HepG2 (cell line): ENCODE results near the gene ACADVL. TPM values are rescaled to one million over a fixed set of nuclear protein-coding genes. Genes with fewer than 3 reads are reported as not detected.
A peak's percentile ranks its signal among the peaks of the same experiment; 100 is the strongest.

Experiments
- ATRX ChIP-seq: sonication (generic); formaldehyde crosslinking; IDR thresholded peaks from 2 replicates; pipeline ENCODE4 v1.4.0; 2020; ENCODE audit warnings: missing genetic modification reagents, borderline replicate concordance
- HDAC1 ChIP-seq: sonication (generic); formaldehyde crosslinking; IDR thresholded peaks from 2 replicates; pipeline ENCODE4 v1.5.1; 2020; ENCODE audit warnings: mild to moderate bottlenecking, missing genetic modification reagents
- IRX3 ChIP-seq: sonication (generic); formaldehyde crosslinking; IDR thresholded peaks from 2 replicates; pipeline ENCODE4 v1.8.1; 2023; ENCODE audit warnings: mild to moderate bottlenecking, low read depth, missing genetic modification reagents, borderline replicate concordance
- MAF1 ChIP-seq: sonication (generic); formaldehyde crosslinking; IDR thresholded peaks from 2 replicates; pipeline ENCODE4 v1.5.0; 2020; ENCODE audit warnings: missing genetic modification reagents, borderline replicate concordance
- MAFK ChIP-seq, 2 experiments: IDR thresholded peaks in 1 of 2; conservative IDR thresholded peaks in 1 of 2; 2 replicates each; pipeline ENCODE4 v1.6.1; 2011; ENCODE audit warnings: improper control_type of control experiment in 2 of 2, low read length in 2 of 2
- SMC3 ChIP-seq: IDR thresholded peaks from 2 replicates; pipeline ENCODE4 v1.6.1; 2011; ENCODE audit warnings: low read length, improper control_type of control experiment
- ZFP41 ChIP-seq: sonication (generic); formaldehyde crosslinking; IDR thresholded peaks from 2 replicates; pipeline ENCODE4 v1.4.0; 2020; ENCODE audit warnings: mild to moderate bottlenecking, missing genetic modification reagents, borderline replicate concordance
- ZNF253 ChIP-seq: sonication (generic); formaldehyde crosslinking; IDR thresholded peaks from 2 replicates; pipeline ENCODE4 v1.8.0; 2022; ENCODE audit warnings: mild to moderate bottlenecking, missing genetic modification reagents, borderline replicate concordance
- ZNF530 ChIP-seq: sonication (generic); formaldehyde crosslinking; IDR thresholded peaks from 2 replicates; pipeline ENCODE4 v1.5.0; 2020; ENCODE audit warnings: low read depth, mild to moderate bottlenecking, missing genetic modification reagents
- ZSCAN25 ChIP-seq: sonication (generic); formaldehyde crosslinking; IDR thresholded peaks from 2 replicates; pipeline ENCODE4 v1.8.0; 2022; ENCODE audit warnings: mild to moderate bottlenecking, missing genetic modification reagents
- polyA plus RNA-seq, 8 experiments: library from polyadenylated mRNA; depleted of rRNA in 3 of 8; stranded (reverse) in 7 of 8; unstranded in 1 of 8; fragments of >200 nt; fragmentation: Illumina TruSeq in 4 of 8; extraction: Trizol in 4 of 8; gene quantifications; 2 replicates each; pipeline versions ENCODE4 v1.2.1 to v1.2.3, GENCODE V29; 2011 to 2016; ENCODE audit warnings: low read depth in 4 of 8, missing spikeins in 1 of 8, mixed read lengths in 1 of 8; ENCODE audit not compliant: insufficient read depth in 1 of 8
- total RNA-seq, 5 experiments: library from RNA; depleted of rRNA; stranded (reverse); fragments of >200 nt; fragmentation: Illumina TruSeq; extraction: Trizol; gene quantifications; 2 replicates each; pipeline ENCODE4 v1.2.3, GENCODE V29; 2016; ENCODE audit warnings: low read depth in 1 of 5
- TF ChIP-seq, protein P1 (sequence below): sonication (generic); formaldehyde crosslinking; IDR thresholded peaks from 2 replicates; pipeline ENCODE4 v1.4.0; 2020; ENCODE audit warnings: missing genetic modification reagents, borderline replicate concordance
- TF ChIP-seq, protein P2 (sequence below): sonication (generic); formaldehyde crosslinking; IDR thresholded peaks from 2 replicates; pipeline ENCODE4 v1.4.0; 2020; ENCODE audit warnings: missing genetic modification reagents
- TF ChIP-seq, protein P3 (sequence below): sonication (generic); formaldehyde crosslinking; IDR thresholded peaks from 2 replicates; pipeline ENCODE4 v1.4.0; 2020; ENCODE audit warnings: mild to moderate bottlenecking, missing genetic modification reagents, borderline replicate concordance
- TF ChIP-seq, protein P4 (sequence below): sonication (generic); formaldehyde crosslinking; IDR thresholded peaks from 2 replicates; pipeline ENCODE4 v1.9.0; 2021; ENCODE audit warnings: mild to moderate bottlenecking, missing genetic modification reagents

Gene ACADVL
- total and polyA plus RNA-seq, 2 of the 13 experiments (the other 11 are each of a cell fraction or from before 2014, with no cell fraction given): 219 to 412 TPM

DNA sequence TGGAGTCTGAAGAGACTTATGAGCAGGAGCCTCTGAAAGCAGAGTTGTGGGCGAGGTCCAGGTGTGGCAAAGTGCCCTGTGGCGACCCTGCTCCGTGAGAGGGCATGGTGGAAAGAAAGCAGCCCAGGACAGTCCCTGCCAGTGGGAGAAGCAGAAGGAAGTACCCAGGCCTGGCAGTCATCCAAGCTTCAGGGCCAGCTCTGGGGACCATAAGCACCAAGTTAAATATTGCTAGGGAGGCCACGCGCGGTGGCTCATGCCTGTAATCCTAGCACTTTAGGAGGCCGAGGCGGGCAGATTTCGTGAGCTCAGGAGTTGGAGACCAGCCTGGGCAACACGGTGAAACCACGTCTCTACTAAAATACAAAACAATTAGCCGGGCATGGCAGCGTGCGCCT lies 35.6 kb upstream of the ACADVL start (continued):
- TF ChIP-seq, protein P1, sequence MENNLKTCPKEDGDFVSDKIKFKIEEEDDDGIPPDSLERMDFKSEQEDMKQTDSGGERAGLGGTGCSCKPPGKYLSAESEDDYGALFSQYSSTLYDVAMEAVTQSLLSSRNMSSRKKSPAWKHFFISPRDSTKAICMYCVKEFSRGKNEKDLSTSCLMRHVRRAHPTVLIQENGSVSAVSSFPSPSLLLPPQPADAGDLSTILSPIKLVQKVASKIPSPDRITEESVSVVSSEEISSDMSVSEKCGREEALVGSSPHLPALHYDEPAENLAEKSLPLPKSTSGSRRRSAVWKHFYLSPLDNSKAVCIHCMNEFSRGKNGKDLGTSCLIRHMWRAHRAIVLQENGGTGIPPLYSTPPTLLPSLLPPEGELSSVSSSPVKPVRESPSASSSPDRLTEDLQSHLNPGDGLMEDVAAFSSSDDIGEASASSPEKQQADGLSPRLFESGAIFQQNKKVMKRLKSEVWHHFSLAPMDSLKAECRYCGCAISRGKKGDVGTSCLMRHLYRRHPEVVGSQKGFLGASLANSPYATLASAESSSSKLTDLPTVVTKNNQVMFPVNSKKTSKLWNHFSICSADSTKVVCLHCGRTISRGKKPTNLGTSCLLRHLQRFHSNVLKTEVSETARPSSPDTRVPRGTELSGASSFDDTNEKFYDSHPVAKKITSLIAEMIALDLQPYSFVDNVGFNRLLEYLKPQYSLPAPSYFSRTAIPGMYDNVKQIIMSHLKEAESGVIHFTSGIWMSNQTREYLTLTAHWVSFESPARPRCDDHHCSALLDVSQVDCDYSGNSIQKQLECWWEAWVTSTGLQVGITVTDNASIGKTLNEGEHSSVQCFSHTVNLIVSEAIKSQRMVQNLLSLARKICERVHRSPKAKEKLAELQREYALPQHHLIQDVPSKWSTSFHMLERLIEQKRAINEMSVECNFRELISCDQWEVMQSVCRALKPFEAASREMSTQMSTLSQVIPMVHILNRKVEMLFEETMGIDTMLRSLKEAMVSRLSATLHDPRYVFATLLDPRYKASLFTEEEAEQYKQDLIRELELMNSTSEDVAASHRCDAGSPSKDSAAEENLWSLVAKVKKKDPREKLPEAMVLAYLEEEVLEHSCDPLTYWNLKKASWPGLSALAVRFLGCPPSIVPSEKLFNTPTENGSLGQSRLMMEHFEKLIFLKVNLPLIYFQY (CRISPR knock-in tag): no peak
- no peak for TF ChIP-seq ZNF530
- TF ChIP-seq ZSCAN25: no peak; the same call in 1 of the 2 replicates
- TF ChIP-seq, protein P2, sequence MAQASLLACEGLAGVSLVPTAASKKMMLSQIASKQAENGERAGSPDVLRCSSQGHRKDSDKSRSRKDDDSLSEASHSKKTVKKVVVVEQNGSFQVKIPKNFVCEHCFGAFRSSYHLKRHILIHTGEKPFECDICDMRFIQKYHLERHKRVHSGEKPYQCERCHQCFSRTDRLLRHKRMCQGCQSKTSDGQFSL (CRISPR knock-in tag): no peak
- TF ChIP-seq, protein P3, sequence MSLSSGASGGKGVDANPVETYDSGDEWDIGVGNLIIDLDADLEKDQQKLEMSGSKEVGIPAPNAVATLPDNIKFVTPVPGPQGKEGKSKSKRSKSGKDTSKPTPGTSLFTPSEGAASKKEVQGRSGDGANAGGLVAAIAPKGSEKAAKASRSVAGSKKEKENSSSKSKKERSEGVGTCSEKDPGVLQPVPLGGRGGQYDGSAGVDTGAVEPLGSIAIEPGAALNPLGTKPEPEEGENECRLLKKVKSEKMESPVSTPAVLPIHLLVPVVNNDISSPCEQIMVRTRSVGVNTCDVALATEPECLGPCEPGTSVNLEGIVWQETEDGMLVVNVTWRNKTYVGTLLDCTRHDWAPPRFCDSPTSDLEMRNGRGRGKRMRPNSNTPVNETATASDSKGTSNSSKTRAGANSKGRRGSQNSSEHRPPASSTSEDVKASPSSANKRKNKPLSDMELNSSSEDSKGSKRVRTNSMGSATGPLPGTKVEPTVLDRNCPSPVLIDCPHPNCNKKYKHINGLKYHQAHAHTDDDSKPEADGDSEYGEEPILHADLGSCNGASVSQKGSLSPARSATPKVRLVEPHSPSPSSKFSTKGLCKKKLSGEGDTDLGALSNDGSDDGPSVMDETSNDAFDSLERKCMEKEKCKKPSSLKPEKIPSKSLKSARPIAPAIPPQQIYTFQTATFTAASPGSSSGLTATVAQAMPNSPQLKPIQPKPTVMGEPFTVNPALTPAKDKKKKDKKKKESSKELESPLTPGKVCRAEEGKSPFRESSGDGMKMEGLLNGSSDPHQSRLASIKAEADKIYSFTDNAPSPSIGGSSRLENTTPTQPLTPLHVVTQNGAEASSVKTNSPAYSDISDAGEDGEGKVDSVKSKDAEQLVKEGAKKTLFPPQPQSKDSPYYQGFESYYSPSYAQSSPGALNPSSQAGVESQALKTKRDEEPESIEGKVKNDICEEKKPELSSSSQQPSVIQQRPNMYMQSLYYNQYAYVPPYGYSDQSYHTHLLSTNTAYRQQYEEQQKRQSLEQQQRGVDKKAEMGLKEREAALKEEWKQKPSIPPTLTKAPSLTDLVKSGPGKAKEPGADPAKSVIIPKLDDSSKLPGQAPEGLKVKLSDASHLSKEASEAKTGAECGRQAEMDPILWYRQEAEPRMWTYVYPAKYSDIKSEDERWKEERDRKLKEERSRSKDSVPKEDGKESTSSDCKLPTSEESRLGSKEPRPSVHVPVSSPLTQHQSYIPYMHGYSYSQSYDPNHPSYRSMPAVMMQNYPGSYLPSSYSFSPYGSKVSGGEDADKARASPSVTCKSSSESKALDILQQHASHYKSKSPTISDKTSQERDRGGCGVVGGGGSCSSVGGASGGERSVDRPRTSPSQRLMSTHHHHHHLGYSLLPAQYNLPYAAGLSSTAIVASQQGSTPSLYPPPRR: peak; percentile 61
- TF ChIP-seq ATRX (CRISPR knock-in tag): no peak
- no peak for TF ChIP-seq MAF1 (CRISPR knock-in tag)
- TF ChIP-seq, protein P4, sequence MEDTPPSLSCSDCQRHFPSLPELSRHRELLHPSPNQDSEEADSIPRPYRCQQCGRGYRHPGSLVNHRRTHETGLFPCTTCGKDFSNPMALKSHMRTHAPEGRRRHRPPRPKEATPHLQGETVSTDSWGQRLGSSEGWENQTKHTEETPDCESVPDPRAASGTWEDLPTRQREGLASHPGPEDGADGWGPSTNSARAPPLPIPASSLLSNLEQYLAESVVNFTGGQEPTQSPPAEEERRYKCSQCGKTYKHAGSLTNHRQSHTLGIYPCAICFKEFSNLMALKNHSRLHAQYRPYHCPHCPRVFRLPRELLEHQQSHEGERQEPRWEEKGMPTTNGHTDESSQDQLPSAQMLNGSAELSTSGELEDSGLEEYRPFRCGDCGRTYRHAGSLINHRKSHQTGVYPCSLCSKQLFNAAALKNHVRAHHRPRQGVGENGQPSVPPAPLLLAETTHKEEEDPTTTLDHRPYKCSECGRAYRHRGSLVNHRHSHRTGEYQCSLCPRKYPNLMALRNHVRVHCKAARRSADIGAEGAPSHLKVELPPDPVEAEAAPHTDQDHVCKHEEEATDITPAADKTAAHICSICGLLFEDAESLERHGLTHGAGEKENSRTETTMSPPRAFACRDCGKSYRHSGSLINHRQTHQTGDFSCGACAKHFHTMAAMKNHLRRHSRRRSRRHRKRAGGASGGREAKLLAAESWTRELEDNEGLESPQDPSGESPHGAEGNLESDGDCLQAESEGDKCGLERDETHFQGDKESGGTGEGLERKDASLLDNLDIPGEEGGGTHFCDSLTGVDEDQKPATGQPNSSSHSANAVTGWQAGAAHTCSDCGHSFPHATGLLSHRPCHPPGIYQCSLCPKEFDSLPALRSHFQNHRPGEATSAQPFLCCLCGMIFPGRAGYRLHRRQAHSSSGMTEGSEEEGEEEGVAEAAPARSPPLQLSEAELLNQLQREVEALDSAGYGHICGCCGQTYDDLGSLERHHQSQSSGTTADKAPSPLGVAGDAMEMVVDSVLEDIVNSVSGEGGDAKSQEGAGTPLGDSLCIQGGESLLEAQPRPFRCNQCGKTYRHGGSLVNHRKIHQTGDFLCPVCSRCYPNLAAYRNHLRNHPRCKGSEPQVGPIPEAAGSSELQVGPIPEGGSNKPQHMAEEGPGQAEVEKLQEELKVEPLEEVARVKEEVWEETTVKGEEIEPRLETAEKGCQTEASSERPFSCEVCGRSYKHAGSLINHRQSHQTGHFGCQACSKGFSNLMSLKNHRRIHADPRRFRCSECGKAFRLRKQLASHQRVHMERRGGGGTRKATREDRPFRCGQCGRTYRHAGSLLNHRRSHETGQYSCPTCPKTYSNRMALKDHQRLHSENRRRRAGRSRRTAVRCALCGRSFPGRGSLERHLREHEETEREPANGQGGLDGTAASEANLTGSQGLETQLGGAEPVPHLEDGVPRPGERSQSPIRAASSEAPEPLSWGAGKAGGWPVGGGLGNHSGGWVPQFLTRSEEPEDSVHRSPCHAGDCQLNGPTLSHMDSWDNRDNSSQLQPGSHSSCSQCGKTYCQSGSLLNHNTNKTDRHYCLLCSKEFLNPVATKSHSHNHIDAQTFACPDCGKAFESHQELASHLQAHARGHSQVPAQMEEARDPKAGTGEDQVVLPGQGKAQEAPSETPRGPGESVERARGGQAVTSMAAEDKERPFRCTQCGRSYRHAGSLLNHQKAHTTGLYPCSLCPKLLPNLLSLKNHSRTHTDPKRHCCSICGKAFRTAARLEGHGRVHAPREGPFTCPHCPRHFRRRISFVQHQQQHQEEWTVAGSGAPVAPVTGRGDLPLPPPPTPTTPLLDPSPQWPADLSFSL (CRISPR knock-in tag): no peak
- no peak for TF ChIP-seq SMC3
- no peak for TF ChIP-seq ZNF253 (CRISPR knock-in tag)
- TF ChIP-seq ZFP41 (CRISPR knock-in tag): no peak
- TF ChIP-seq HDAC1 (CRISPR knock-in tag): peak; percentile 18; the same call in 1 of the 2 replicates
- TF ChIP-seq IRX3 (CRISPR knock-in tag): no peak
- TF ChIP-seq MAFK (conservative IDR thresholded peaks at IDR 0.05 in 1 of 2, IDR thresholded peaks at IDR 0.05 in 1 of 2; ENCODE audit: low read length in 2 of 2): no peak
